NCI-H1417 (cell line): ENCODE results near the gene TCAP.

Experiments
- DNase-seq, 3 experiments: peaks; one replicate each; lab custom pipeline; 2025; lab: John Stamatoyannopoulos, UW

Gene TCAP

GRCh38 chr17:39666601-39667261 lies 1.6 kb downstream of the TCAP start:
- no peak for DNase-seq

DNA sequence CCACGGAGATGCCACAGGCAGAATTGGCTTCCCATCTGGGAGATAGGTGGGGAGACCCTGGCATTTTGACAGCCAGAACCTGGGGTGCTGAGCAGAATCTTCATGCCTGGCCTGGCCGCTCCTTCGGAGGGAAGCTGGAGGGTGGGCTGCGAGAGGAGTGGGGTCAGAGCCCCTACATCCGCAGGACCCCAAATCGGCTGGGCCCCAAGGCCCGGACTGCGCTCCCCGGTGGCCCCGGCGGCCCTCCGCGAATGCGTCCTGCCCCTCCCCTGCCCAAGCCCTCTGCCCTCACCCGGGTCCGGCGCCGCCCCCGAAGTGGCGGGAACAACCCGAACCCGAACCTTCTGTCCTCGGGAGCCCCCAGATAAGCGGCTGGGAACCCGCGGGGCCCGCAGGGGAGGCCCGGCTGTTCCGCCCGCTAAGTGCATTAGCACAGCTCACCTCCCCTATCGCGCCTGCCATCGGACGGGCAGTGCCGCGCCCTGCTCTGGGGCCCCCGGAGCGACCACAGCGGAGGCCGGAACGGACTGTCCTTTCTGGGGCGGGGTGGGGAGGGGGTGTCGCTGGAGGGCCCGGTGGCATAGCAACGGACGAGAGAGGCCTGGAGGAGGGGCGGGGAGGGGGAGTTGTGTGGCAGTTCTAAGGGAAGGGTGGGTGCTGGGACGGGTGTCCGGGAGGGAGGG lies 2.3 kb downstream of the TCAP start:
- DNase-seq, result peak in 1 of 3 experiments; percentile 44

DNA sequence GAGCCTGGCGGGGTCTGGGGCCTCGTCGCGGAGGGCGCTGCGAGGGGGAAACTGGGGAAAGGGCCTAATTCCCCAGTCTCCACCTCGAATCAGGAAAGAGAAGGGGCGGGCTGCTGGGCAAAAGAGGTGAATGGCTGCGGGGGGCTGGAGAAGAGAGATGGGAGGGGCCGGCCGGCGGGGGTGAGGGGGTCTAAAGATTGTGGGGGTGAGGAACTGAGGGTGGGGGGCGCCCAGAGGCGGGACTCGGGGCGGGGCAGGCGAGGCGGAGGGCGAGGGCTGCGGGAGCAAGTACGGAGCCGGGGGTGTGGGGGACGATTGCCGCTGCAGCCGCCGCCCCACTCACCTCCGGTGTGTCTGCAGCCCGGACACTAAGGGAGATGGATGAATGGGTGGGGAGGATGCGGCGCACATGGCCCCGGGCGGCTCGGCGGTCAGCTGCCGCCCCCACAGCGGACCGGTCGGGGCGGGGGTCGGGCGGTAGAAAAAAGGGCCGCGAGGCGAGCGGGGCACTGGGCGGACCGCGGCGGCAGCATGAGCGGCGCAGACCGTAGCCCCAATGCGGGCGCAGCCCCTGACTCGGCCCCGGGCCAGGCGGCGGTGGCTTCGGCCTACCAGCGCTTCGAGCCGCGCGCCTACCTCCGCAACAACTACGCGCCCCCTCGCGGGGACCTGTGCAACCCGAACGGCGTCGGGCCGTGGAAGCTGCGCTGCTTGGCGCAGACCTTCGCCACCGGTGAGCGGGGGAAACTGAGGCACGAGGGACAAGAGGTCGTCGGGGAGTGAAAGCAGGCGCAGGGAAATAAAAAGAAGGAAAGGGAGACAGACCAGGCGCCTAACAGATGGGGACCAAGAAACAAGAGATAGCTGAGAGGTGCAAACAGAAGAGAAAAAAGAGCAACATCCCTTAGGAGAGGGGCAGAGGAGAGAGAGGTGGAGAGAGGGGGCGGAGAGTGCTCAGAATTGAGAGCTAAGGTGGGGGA lies 3.1 kb downstream of the TCAP start, which contains the start of gene PNMT:
Gene PNMT (plus strand): TSS at position 509 of the 980 bp plus-strand sequence. CDS start 23 bp downstream, at position 532.
- DNase-seq, result peak; percentile 53 to 82 (median 80)

- no peak for DNase-seq
Observed at GRCh38 chr17:39669897-39670735, 5.0 kb downstream of the TCAP start.

- no peak for DNase-seq
Observed at GRCh38 chr17:39670746-39671145, 5.6 kb downstream of the TCAP start.

DNA sequence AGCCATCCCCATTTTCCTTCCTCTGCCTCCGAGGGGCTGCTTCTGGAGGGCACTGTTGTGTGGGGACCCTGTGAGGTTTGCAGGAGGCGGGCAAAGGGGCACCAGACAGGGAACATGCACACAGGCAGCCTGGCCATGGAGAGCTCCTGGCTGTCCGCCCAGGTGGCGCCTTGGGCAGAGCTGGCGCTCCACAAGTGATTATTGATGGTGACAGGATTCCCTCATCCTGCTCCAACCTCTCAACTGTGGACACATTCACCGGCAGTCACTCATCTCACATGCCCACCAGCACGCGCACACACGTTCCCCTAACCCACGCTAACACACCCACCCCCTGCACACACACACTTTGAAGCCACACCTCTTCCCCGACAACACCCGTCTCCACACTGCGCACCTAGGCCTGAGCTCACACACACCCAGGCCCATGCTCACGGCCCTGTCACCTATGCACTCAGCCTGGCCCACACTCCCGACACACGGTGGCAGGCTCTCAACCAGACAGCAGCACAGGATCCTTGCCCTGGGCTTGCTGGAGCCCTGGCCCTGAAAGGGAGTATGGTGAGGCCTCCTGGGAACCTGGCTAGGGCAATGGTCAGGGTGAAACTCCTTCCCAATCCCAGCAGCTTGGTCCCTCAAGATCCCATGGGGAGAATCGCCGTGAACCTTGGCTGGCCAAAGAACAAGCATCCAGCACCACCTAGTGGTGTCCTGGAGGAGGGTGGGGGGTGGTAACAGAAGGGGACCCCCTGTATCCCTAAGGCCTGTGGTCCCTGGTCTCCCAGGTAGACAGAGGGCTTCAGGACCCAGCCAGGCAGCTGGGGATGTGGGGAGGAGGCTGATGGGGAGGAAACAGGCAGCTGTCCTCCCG lies 6.7 kb downstream of the TCAP start:
- DNase-seq, result peak in 1 of 3 experiments; percentile 39

GRCh38 chr17:39672522-39673334 lies 7.6 kb downstream of the TCAP start:
- DNase-seq, result no peak

- DNase-seq, result no peak
Observed at GRCh38 chr17:39673335-39674081, 8.4 kb downstream of the TCAP start.

DNA sequence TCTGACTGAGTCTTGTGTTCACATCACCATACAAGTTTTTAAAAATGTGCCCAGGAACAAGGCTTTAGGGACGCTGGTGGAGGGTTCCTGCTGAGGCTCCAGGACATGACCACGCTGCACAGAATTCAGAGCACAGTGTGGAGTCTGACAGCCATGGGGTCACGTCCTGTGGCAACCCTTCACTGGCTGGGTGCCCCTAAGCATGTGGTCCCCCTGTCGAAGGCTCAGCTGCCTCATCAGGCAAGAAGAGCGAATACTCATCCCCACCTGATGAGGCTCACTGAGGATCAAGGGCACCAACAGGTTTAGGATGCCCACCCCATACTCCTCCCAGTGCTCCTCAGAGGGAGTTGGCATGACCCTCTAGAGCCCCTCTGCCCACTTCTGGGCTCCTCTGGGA lies 9.0 kb downstream of the TCAP start:
- DNase-seq, result no peak

- peak; percentile 6 to 90 (median 84) for DNase-seq
Observed at GRCh38 chr17:39674702-39675389, 9.7 kb downstream of the TCAP start.

DNA sequence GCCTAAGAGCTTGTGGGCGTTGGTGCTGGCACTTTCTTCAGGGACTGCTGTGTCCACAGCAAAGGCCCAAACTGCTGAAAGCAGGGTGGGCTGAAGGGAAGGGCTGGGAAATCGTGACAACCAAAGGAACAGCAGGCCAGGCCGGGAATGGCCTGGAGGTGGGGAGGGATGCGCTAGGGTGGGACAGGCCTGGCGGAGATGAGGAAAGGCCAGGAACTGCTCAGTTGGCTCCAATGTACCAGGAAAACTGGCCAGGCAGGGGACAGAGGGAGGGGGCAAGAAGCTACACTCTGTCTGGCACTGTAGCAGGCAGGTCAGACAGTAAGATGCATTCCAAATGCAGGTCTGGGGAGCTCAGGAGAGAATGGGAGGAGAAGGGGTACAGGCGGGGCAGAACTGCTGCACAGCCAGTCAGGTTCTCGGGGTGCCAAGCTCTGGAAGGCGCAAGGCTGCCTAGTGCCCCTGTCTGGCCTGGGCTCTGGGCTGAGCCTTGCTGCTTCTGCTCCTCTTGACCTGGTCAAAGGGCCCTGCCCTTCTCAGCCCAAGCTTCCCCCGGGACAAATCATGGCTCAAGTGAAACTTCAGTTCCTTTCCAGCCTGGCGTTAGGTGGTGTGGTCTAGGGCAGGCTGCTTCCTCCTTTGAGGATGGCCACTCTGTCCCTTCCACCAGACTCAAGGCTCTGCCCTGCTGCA lies 10.4 kb downstream of the TCAP start:
- DNase-seq, result no peak

DNA sequence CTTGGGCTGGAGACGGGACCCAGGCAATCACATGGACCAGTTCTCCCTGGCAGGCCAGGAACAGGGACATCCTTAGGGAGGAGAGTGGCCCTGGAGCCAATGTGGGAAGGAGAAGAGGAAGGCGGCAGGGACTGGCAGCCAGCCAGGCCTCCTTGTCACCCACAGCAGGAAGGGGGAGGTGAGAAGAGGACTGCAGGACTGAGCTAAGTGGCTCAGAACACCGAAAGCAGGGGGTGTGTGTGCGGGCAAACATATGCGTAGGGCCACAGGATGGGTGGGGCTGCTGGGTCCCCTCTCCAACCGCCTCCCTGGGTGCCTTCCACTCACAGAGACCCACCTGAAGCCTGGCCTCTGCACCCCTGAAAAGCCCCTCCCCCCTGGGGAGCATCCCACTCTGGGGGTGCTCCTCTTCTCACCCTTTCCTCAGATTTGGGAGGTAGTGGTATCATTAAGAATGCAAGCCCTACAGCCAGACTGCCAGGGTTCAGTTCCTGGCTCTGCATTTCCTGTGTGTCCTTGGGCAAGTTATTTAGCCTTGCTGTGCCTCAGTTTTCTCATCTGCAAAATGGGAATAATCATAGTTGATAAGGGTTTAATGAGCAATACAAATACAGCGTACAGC lies 11.2 kb downstream of the TCAP start:
- peak; percentile 69 to 85 (median 81) for DNase-seq

- DNase-seq, result peak in 1 of 3 experiments; percentile 35
Observed at GRCh38 chr17:39677072-39677471, 11.9 kb downstream of the TCAP start.

GRCh38 chr17:39677542-39678339 lies 12.6 kb downstream of the TCAP start:
- peak; percentile 35 to 70 (median 51) for DNase-seq

GRCh38 chr17:39678340-39679116 lies 13.4 kb downstream of the TCAP start:
- DNase-seq, result no peak
